H9 (cell line): ENCODE results near the gene TPD52L2. TPM values are rescaled to one million over a fixed set of nuclear protein-coding genes. Genes with fewer than 3 reads are reported as not detected.

Experiments
- DNase-seq: peaks from one replicate; pipeline ENCODE4 v3.0.0-alpha.2; 2017
- H2AFZ ChIP-seq: one replicate; pipeline ENCODE4 v1.6.1; 2013; ENCODE audit warnings: mild to moderate bottlenecking, low read length, control low read depth, moderate library complexity
- H2AK5ac ChIP-seq: 2 replicates; pipeline ENCODE4 v1.6.1; 2013; ENCODE audit warnings: low read length, control low read depth, mixed read lengths; ENCODE audit not compliant: insufficient read length
- H2BK120ac ChIP-seq: one replicate; pipeline ENCODE4 v1.6.1; 2013; ENCODE audit warnings: low read depth, mild to moderate bottlenecking, low read length, control low read depth, inconsistent platforms; ENCODE audit not compliant: poor library complexity, severe bottlenecking
- H2BK12ac ChIP-seq: 2 replicates; pipeline ENCODE4 v1.6.1; 2013; ENCODE audit warnings: low read length, control low read depth, mixed read lengths, low read depth; ENCODE audit not compliant: insufficient read length
- H2BK15ac ChIP-seq: 2 replicates; pipeline ENCODE4 v1.6.1; 2013; ENCODE audit warnings: low read depth, low read length, control low read depth
- H2BK20ac ChIP-seq: one replicate; pipeline ENCODE4 v1.6.1; 2013; ENCODE audit warnings: low read depth, mild to moderate bottlenecking, low read length, control low read depth, inconsistent platforms; ENCODE audit not compliant: poor library complexity, severe bottlenecking
- H2BK5ac ChIP-seq: 2 replicates; pipeline ENCODE4 v1.6.1; 2013; ENCODE audit warnings: low read length, control low read depth, mixed read lengths; ENCODE audit not compliant: insufficient read length
- H3K14ac ChIP-seq: 2 replicates; pipeline ENCODE4 v1.6.1; 2013; ENCODE audit warnings: low read length, control low read depth; ENCODE audit not compliant: insufficient read depth
- H3K18ac ChIP-seq: 2 replicates; pipeline ENCODE4 v1.6.1; 2013; ENCODE audit warnings: low read depth, mild to moderate bottlenecking, mixed read lengths, low read length, control low read depth; ENCODE audit not compliant: insufficient read length
- H3K23ac ChIP-seq: 2 replicates; pipeline ENCODE4 v1.6.1; 2013; ENCODE audit warnings: low read length, control low read depth, mixed read lengths, low read depth; ENCODE audit not compliant: insufficient read length
- H3K23me2 ChIP-seq: 2 replicates; pipeline ENCODE4 v1.6.1; 2013; ENCODE audit warnings: low read depth, mild to moderate bottlenecking, mixed read lengths, low read length, control low read depth; ENCODE audit not compliant: insufficient read length, poor library complexity, severe bottlenecking
- H3K27ac ChIP-seq: 2 replicates; pipeline ENCODE4 v1.5.1; 2013; ENCODE audit warnings: low read length, control low read depth, mixed read lengths, low read depth; ENCODE audit not compliant: insufficient read length
- H3K27me3 ChIP-seq: 2 replicates; pipeline ENCODE4 v1.6.1; 2013; ENCODE audit warnings: low read length, control low read depth, inconsistent platforms; ENCODE audit not compliant: insufficient read depth
- H3K4ac ChIP-seq: 2 replicates; pipeline ENCODE4 v1.6.1; 2013; ENCODE audit warnings: low read depth, mild to moderate bottlenecking, control low read depth, inconsistent platforms, low read length, moderate library complexity
- H3K4me1 ChIP-seq: 2 replicates; pipeline ENCODE4 v1.6.1; 2013; ENCODE audit warnings: low read length, control low read depth, inconsistent platforms; ENCODE audit not compliant: insufficient read depth
- H3K4me2 ChIP-seq: 2 replicates; pipeline ENCODE4 v1.6.1; 2013; ENCODE audit warnings: low read length, control low read depth, mixed read lengths; ENCODE audit not compliant: insufficient read length, insufficient read depth
- H3K56ac ChIP-seq: 2 replicates; pipeline ENCODE4 v1.6.1; 2013; ENCODE audit warnings: low read depth, mild to moderate bottlenecking, mixed read lengths, low read length, control low read depth; ENCODE audit not compliant: insufficient read length
- H3K79me1 ChIP-seq: 2 replicates; pipeline ENCODE4 v1.6.1; 2013; ENCODE audit warnings: low read depth, mild to moderate bottlenecking, moderate library complexity, low read length, control low read depth, inconsistent platforms; ENCODE audit not compliant: insufficient read depth, poor library complexity, severe bottlenecking
- H3K79me2 ChIP-seq: 2 replicates; pipeline ENCODE4 v1.6.1; 2013; ENCODE audit warnings: low read length, control low read depth, inconsistent platforms; ENCODE audit not compliant: insufficient read depth
- H3K9ac ChIP-seq: 2 replicates; pipeline ENCODE4 v1.6.1; 2013; ENCODE audit warnings: low read length, control low read depth, mixed read lengths; ENCODE audit not compliant: insufficient read length; ENCODE audit errors: extremely low read depth
- H3K9me3 ChIP-seq: one replicate; pipeline ENCODE4 v1.6.1; 2013; ENCODE audit warnings: low read depth, low read length, inconsistent platforms; ENCODE audit not compliant: control insufficient read depth
- H3T11ph ChIP-seq: one replicate; pipeline ENCODE4 v1.6.1; 2013; ENCODE audit warnings: mild to moderate bottlenecking, low read length, control low read depth, inconsistent platforms
- H4K20me1 ChIP-seq: one replicate; pipeline ENCODE4 v1.6.1; 2013; ENCODE audit not compliant: control insufficient read depth, insufficient read length, insufficient read depth
- H4K5ac ChIP-seq: 2 replicates; pipeline ENCODE4 v1.6.1; 2013; ENCODE audit warnings: low read depth, mild to moderate bottlenecking, mixed read lengths, low read length, control low read depth; ENCODE audit not compliant: insufficient read length
- H4K8ac ChIP-seq: replicated peaks from 2 replicates; pipeline ENCODE4 v1.6.1; 2013; ENCODE audit warnings: low read length, control low read depth, mixed read lengths, low read depth; ENCODE audit not compliant: insufficient read length
- H4K91ac ChIP-seq: 2 replicates; pipeline ENCODE4 v1.6.1; 2013; ENCODE audit warnings: low read depth, mild to moderate bottlenecking, moderate library complexity, mixed read lengths, low read length, control low read depth; ENCODE audit not compliant: insufficient read length
- H3K27ac Mint-ChIP-seq, 3 experiments: 2 replicates in 2 of 3; 3 replicates in 1 of 3; pipeline ENCODE4 v1.8.0; 2020 to 2021; ENCODE audit warnings: mixed read lengths in 3 of 3, mild to moderate bottlenecking in 1 of 3, moderate library complexity in 1 of 3
- H3K27me3 Mint-ChIP-seq: 2 replicates; pipeline ENCODE4 v1.8.0; 2021; ENCODE audit warnings: low read depth, mild to moderate bottlenecking, moderate library complexity, mixed read lengths
- H3K36me3 Mint-ChIP-seq, 3 experiments: 2 replicates in 2 of 3; 3 replicates in 1 of 3; pipeline ENCODE4 v1.8.0; 2020 to 2021; ENCODE audit warnings: low read depth in 3 of 3, mixed read lengths in 3 of 3; ENCODE audit not compliant: insufficient read depth in 1 of 3
- H3K4me1 Mint-ChIP-seq, 2 experiments: 2 replicates each; pipeline ENCODE4 v1.8.0; 2020; ENCODE audit warnings: mixed read lengths in 2 of 2
- H3K4me3 Mint-ChIP-seq, 2 experiments: 2 replicates in 1 of 2; 3 replicates in 1 of 2; pipeline ENCODE4 v1.8.0; 2020 to 2021; ENCODE audit warnings: mild to moderate bottlenecking in 2 of 2, mixed read lengths in 2 of 2, moderate library complexity in 1 of 2
- H3K9me3 Mint-ChIP-seq, 2 experiments: 2 replicates in 1 of 2; 3 replicates in 1 of 2; pipeline ENCODE4 v1.8.0; 2020; ENCODE audit warnings: mild to moderate bottlenecking in 2 of 2, mixed read lengths in 2 of 2, moderate library complexity in 1 of 2
- WGBS: extraction: QIAGEN DNeasy Blood & Tissue Kit; methylation state at CpG from one replicate; pipeline ENCODE4 v1.1.7; 2013; ENCODE audit warnings: missing lambda C conversion rate, low lambda C conversion rate, mixed read lengths; ENCODE audit not compliant: insufficient read length; ENCODE audit errors: extremely low coverage; 5-methylcytosine and 5-hydroxymethylcytosine counted together
- total RNA-seq: library from RNA; stranded (reverse); gene quantifications from 2 replicates; pipeline ENCODE4 v1.2.1, GENCODE V29; 2021
- TF ChIP-seq, protein P1 (sequence below): fragments of 200-600 bp; sonication (generic); conservative IDR thresholded peaks from 3 replicates; pipeline ENCODE4 v1.8.0; 2021; ENCODE audit warnings: antibody characterized with exemption, mild to moderate bottlenecking

The TPD52L2 gene
- total RNA-seq, 1 experiment from 2014 or later, result 94.1 TPM

GRCh38 chr20:63854766-63855362 is 10.2 kb upstream of the TPD52L2 start:
- H2AK5ac ChIP-seq, result no peak overlapping the region
- no peak overlapping the region; the same call in 1 of the 2 replicates for H3K14ac ChIP-seq
- H3K4ac ChIP-seq, result no peak overlapping the region
- no peak overlapping the region for H2AFZ ChIP-seq
- H3K56ac ChIP-seq, result no peak overlapping the region
- no CpG with 5 or more reads among the region's 26 CpGs for WGBS
- no peak for DNase-seq
- no peaks in the 10 kb centered on the region for H3K23me2 ChIP-seq
- no peaks in the 10 kb centered on the region for H3K27me3 ChIP-seq
- H3K79me1 ChIP-seq, result no peaks in the 10 kb centered on the region
- Mint-ChIP-seq H3K27me3 (peaks cover 8% of the 10 kb centered on the region), H3K27ac (no peak overlapping the region), H3K36me3 (no peaks in the 10 kb centered on the region), H3K4me1 (peaks cover 23 to 40% of the 10 kb centered on the region in 2 experiments), H3K4me3 (peak overlapping the region in 1 of 2 experiments; percentile 26; a peak in 2 of 5 replicates), H3K9me3 (no peaks in the 10 kb centered on the region)
- H3K9ac ChIP-seq, result no peak overlapping the region
- no peak overlapping the region for H4K91ac ChIP-seq
- H2BK15ac ChIP-seq, result no peak overlapping the region
- H3K23ac ChIP-seq, result no peak overlapping the region
- H2BK5ac ChIP-seq, result no peak overlapping the region
- H3K4me1 ChIP-seq, result peaks cover 2% of the 10 kb centered on the region; the same call in 1 of the 2 replicates
- TF ChIP-seq, protein P1, sequence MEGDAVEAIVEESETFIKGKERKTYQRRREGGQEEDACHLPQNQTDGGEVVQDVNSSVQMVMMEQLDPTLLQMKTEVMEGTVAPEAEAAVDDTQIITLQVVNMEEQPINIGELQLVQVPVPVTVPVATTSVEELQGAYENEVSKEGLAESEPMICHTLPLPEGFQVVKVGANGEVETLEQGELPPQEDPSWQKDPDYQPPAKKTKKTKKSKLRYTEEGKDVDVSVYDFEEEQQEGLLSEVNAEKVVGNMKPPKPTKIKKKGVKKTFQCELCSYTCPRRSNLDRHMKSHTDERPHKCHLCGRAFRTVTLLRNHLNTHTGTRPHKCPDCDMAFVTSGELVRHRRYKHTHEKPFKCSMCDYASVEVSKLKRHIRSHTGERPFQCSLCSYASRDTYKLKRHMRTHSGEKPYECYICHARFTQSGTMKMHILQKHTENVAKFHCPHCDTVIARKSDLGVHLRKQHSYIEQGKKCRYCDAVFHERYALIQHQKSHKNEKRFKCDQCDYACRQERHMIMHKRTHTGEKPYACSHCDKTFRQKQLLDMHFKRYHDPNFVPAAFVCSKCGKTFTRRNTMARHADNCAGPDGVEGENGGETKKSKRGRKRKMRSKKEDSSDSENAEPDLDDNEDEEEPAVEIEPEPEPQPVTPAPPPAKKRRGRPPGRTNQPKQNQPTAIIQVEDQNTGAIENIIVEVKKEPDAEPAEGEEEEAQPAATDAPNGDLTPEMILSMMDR, result no peak
- H2BK12ac ChIP-seq, result no peak overlapping the region
- no peaks in the 10 kb centered on the region for H3K9me3 ChIP-seq
- H3K4me2 ChIP-seq, result no peak overlapping the region
- H4K8ac ChIP-seq, result no peak overlapping the region
- H4K5ac ChIP-seq, result no peak overlapping the region
- H3K18ac ChIP-seq, result no peak overlapping the region
- H2BK120ac ChIP-seq, result peak overlapping the region; percentile 44
- no peak overlapping the region for H3T11ph ChIP-seq
- H3K79me2 ChIP-seq, result no peaks in the 10 kb centered on the region
- H3K27ac ChIP-seq, result no peak overlapping the region
- no peaks in the 10 kb centered on the region for H4K20me1 ChIP-seq
- no peak overlapping the region for H2BK20ac ChIP-seq
